Fibroblast of the aortic adventitia (primary cell): Measurements from ENCODE around the gene RBMS3. TPM values are rescaled to one million over a fixed set of nuclear protein-coding genes. Genes with fewer than 3 reads are reported as not detected.

Experiments used
- DNase-seq: peaks from one replicate; pipeline ENCODE4 v3.0.0-alpha.2; 2010; ENCODE audit warnings: low read depth
- H3K4me3 ChIP-seq: 2 replicates; pipeline ENCODE4 v1.5.1; 2011; ENCODE audit warnings: low read depth, mild to moderate bottlenecking, control low read depth, low read length, moderate library complexity
- CTCF ChIP-seq: IDR thresholded peaks from 2 replicates; pipeline ENCODE4 v1.5.1; 2011; ENCODE audit warnings: mild to moderate bottlenecking, low read length, control low read depth, inconsistent platforms; ENCODE audit not compliant: insufficient read depth
- total RNA-seq: library from RNA; depleted of rRNA; stranded (reverse); fragments of >200 nt; gene quantifications from 2 replicates; pipeline ENCODE4 v1.2.3, GENCODE V29; 2012; ENCODE audit warnings: low replicate concordance

The RBMS3 gene
- total RNA-seq, 1 donor, result 84.1 TPM

- DNase-seq, result peak; percentile 44
- TF ChIP-seq CTCF, result no peak
- no peak overlapping the region for H3K4me3 ChIP-seq
Observed at GRCh38 chr3:29381595-29381994, 100.7 kb downstream of the RBMS3 start.

GRCh38 chr3:29382409-29382808 lies 101.5 kb downstream of the RBMS3 start:
- H3K4me3 ChIP-seq, result no peak overlapping the region
- DNase-seq, result peak; percentile 76
- no peak for TF ChIP-seq CTCF

DNA sequence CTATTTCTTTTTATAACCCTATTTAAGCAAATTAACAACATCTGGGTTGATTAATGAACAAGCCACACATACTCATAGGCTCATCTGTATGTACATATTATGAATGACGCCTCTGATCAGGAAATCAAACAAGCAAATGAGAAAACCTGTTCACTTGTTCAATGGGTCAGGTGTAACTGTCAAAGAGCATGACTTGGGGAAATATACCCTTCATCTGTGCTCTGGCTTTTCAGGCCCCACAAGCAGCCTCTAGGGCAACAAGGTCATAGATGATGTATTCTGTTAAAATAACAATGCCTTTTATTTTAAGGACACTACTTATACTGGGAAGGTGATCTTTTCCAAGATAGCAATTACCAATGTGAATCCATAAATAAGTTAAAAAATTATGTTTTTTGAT lies 102.0 kb downstream of the RBMS3 start:
- H3K4me3 ChIP-seq, result no peak overlapping the region
- TF ChIP-seq CTCF, result no peak
- no peak for DNase-seq

- peak; percentile 91 for DNase-seq
- H3K4me3 ChIP-seq, result no peak overlapping the region
- no peak for TF ChIP-seq CTCF
Observed at GRCh38 chr3:29384640-29385039, 103.8 kb downstream of the RBMS3 start.

GRCh38 chr3:29385046-29385830 lies 104.4 kb downstream of the RBMS3 start:
- DNase-seq, result peak; percentile 81
- no peak overlapping the region for H3K4me3 ChIP-seq
- TF ChIP-seq CTCF, result no peak

- DNase-seq, result no peak
- no peak overlapping the region for H3K4me3 ChIP-seq
- TF ChIP-seq CTCF, result no peak
Observed at GRCh38 chr3:29389362-29389761, 108.5 kb downstream of the RBMS3 start.
